SK-N-SH treated with all-trans-retinoic acid at 6 μM for 48 hours (cell line): ENCODE data around the gene NUDCD2.

Experiments used
- ATAC-seq: fragments of 200-7000 bp; cut with Tn5 transposase; 3 replicates; pipeline ENCODE4 v1.9.1; 2020; ENCODE audit warnings: mild to moderate bottlenecking, moderate library complexity
- ARNTL ChIP-seq: fragments of 450-650 bp; formaldehyde crosslinking; IDR thresholded peaks from 2 replicates; pipeline ENCODE4 v1.5.0; 2020; ENCODE audit warnings: low read depth, mild to moderate bottlenecking, moderate library complexity, borderline replicate concordance
- CSDC2 ChIP-seq: fragments of 250-450 bp; sonication (Bioruptor Pico); IDR thresholded peaks from 2 replicates; pipeline ENCODE4 v1.5.0; 2020; ENCODE audit warnings: mild to moderate bottlenecking, moderate library complexity
- ESRRG ChIP-seq: fragments of 250-450 bp; sonication (Bioruptor Pico); IDR thresholded peaks from 2 replicates; pipeline ENCODE4 v1.6.1; 2021; ENCODE audit warnings: mild to moderate bottlenecking
- GLIS3 ChIP-seq: fragments of 250-450 bp; sonication (Bioruptor Pico); IDR thresholded peaks from 2 replicates; pipeline ENCODE4 v1.5.0; 2020; ENCODE audit warnings: mild to moderate bottlenecking, moderate library complexity
- ISL1 ChIP-seq: fragments of 250-450 bp; sonication (Bioruptor Pico); IDR thresholded peaks from 2 replicates; pipeline ENCODE4 v2.1.2; 2022; ENCODE audit warnings: mild to moderate bottlenecking, moderate library complexity
- PATZ1 ChIP-seq: fragments of 250-450 bp; sonication (Bioruptor Pico); IDR thresholded peaks from 2 replicates; pipeline ENCODE4 v1.8.0; 2020; ENCODE audit warnings: mild to moderate bottlenecking, moderate library complexity, borderline replicate concordance
- PPARA ChIP-seq: fragments of 250-450 bp; sonication (Bioruptor Pico); IDR thresholded peaks from 2 replicates; pipeline ENCODE4 v1.5.0; 2020; ENCODE audit warnings: mild to moderate bottlenecking, borderline replicate concordance
- RARB ChIP-seq: fragments of 250-450 bp; sonication (Bioruptor Pico); IDR thresholded peaks from 2 replicates; pipeline ENCODE4 v1.8.0; 2021; ENCODE audit warnings: mild to moderate bottlenecking, moderate library complexity
- SNAI2 ChIP-seq: fragments of 250-450 bp; sonication (Bioruptor Pico); IDR thresholded peaks from 2 replicates; pipeline ENCODE4 v1.5.0; 2020; ENCODE audit warnings: mild to moderate bottlenecking, moderate library complexity
- TCF4 ChIP-seq: fragments of 250-450 bp; sonication (Bioruptor Pico); IDR thresholded peaks from 2 replicates; pipeline ENCODE4 v1.8.0; 2021; ENCODE audit warnings: mild to moderate bottlenecking, moderate library complexity, borderline replicate concordance
- TOX ChIP-seq: fragments of 250-450 bp; sonication (Bioruptor Pico); IDR thresholded peaks from 2 replicates; pipeline ENCODE4 v1.8.0; 2021; ENCODE audit warnings: mild to moderate bottlenecking, moderate library complexity, borderline replicate concordance
- ZC3H10 ChIP-seq: fragments of 250-450 bp; sonication (Bioruptor Pico); IDR thresholded peaks from 2 replicates; pipeline ENCODE4 v1.5.1; 2021; ENCODE audit warnings: mild to moderate bottlenecking, moderate library complexity
- ZFP30 ChIP-seq: fragments of 450-650 bp; formaldehyde crosslinking; IDR thresholded peaks from 2 replicates; pipeline ENCODE4 v1.5.0; 2022; ENCODE audit warnings: mild to moderate bottlenecking, moderate library complexity
- ZNF565 ChIP-seq: fragments of 450-650 bp; formaldehyde crosslinking; conservative IDR thresholded peaks from 2 replicates; pipeline ENCODE4 v1.5.0; 2020; ENCODE audit warnings: low read depth, mild to moderate bottlenecking, moderate library complexity
- ZNF70 ChIP-seq: fragments of 450-650 bp; formaldehyde crosslinking; IDR thresholded peaks from 2 replicates; pipeline ENCODE4 v1.5.0; 2020; ENCODE audit warnings: mild to moderate bottlenecking, moderate library complexity
- ZNF8 ChIP-seq: fragments of 450-650 bp; formaldehyde crosslinking; IDR thresholded peaks from 2 replicates; pipeline ENCODE4 v1.5.0; 2020; ENCODE audit warnings: mild to moderate bottlenecking, moderate library complexity
- TF ChIP-seq, protein P1 (sequence below): fragments of 250-450 bp; sonication (Bioruptor Pico); IDR thresholded peaks from 2 replicates; pipeline ENCODE4 v1.5.1; 2021; ENCODE audit warnings: mild to moderate bottlenecking, moderate library complexity
- TF ChIP-seq, protein P2 (sequence below): fragments of 250-450 bp; sonication (Bioruptor Pico); IDR thresholded peaks from 2 replicates; pipeline ENCODE4 v1.8.0; 2021; ENCODE audit warnings: low read depth, mild to moderate bottlenecking, moderate library complexity, borderline replicate concordance
- TF ChIP-seq, protein P3 (sequence below): fragments of 250-450 bp; sonication (Bioruptor Pico); IDR thresholded peaks from 2 replicates; pipeline ENCODE4 v1.5.0; 2020; ENCODE audit warnings: mild to moderate bottlenecking, moderate library complexity

Gene NUDCD2

DNA sequence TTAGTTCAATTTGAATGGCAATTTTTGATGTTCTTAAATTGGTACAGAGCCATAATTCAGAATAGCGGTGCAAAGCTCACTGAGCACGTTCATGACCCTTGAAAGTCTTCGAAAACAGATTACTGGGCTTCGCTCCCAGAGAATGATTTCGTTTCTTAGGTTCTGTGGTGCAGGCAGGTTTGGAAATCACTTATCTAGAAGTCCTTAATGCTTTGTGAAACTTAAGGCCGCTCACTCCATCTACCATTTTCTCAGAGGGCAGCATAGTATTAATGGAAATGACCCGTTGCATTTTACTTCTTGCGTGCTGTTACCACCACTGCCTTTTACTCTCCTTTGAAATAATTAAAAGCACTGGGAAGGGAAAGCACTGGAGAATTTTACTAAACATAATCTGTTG is 42.6 kb upstream of the NUDCD2 start:
- no peak for TF ChIP-seq TCF4
- TF ChIP-seq, protein P1, sequence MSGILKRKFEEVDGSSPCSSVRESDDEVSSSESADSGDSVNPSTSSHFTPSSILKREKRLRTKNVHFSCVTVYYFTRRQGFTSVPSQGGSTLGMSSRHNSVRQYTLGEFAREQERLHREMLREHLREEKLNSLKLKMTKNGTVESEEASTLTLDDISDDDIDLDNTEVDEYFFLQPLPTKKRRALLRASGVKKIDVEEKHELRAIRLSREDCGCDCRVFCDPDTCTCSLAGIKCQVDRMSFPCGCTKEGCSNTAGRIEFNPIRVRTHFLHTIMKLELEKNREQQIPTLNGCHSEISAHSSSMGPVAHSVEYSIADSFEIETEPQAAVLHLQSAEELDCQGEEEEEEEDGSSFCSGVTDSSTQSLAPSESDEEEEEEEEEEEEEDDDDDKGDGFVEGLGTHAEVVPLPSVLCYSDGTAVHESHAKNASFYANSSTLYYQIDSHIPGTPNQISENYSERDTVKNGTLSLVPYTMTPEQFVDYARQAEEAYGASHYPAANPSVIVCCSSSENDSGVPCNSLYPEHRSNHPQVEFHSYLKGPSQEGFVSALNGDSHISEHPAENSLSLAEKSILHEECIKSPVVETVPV (CRISPR knock-in tag) = no peak
- ATAC-seq = no peak

DNA sequence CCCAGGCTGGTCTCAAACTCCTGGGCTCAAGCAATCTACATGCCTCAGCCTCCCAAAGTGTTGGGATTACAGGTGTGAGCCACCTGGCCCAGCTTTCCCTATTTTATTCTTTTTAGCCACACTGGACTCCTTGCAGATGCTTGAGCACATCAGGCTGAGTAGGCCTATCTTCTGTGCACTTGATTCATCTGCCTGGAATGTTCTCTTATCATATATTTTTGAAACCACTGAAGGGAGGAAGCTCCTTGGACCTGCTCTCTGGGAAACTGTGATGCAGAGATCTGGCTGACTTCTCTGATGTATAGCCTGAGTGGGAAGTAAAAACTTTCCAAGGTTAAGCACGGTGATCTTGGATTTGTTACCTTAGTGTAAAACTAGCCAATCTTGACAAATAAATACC is 39.0 kb upstream of the NUDCD2 start:
- no peak for ATAC-seq
- TF ChIP-seq, protein P2, sequence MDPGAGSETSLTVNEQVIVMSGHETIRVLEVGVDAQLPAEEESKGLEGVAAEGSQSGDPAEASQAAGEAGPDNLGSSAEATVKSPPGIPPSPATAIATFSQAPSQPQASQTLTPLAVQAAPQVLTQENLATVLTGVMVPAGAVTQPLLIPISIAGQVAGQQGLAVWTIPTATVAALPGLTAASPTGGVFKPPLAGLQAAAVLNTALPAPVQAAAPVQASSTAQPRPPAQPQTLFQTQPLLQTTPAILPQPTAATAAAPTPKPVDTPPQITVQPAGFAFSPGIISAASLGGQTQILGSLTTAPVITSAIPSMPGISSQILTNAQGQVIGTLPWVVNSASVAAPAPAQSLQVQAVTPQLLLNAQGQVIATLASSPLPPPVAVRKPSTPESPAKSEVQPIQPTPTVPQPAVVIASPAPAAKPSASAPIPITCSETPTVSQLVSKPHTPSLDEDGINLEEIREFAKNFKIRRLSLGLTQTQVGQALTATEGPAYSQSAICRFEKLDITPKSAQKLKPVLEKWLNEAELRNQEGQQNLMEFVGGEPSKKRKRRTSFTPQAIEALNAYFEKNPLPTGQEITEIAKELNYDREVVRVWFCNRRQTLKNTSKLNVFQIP (CRISPR knock-in tag) = no peak
- TF ChIP-seq, protein P1 (CRISPR knock-in tag) = no peak
- TF ChIP-seq TOX (CRISPR knock-in tag) (no peak), ZFP30 (CRISPR knock-in tag) (no peak), ESRRG (CRISPR knock-in tag) (no peak), TCF4 (no peak), CSDC2 (no peak), ZC3H10 (CRISPR knock-in tag) (no peak), ZNF70 (no peak), ARNTL (no peak)

DNA sequence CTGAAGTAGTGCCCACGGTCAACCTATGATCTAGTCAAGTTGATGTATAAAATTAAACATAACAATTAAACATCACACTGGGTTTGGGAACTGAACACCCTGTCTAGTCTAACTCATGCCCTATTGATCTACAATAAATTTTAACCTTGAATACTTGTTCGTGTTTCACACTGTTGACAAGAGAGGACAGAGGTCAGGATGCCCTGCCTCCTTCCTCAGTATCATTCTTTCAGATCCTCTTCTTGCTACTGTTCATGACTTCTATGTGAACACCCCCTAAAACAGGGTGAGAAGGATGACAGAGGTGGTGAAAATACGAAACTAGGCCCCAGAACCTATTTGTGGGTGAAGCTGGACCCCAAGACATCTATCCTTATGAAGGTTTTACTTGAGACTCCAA is 37.4 kb upstream of the NUDCD2 start:
- ATAC-seq = no peak
- TF ChIP-seq ARNTL = no peak
- no peak for TF ChIP-seq ZNF565 (CRISPR knock-in tag)
- TF ChIP-seq, protein P2 (CRISPR knock-in tag) = no peak
- TF ChIP-seq ISL1 = no peak
- TF ChIP-seq GLIS3 (CRISPR knock-in tag) = no peak
- TF ChIP-seq, protein P1 (CRISPR knock-in tag) = no peak
- no peak for TF ChIP-seq ZFP30 (CRISPR knock-in tag)
- TF ChIP-seq PATZ1 (CRISPR knock-in tag) = no peak
- TF ChIP-seq PPARA (CRISPR knock-in tag) = no peak
- TF ChIP-seq ESRRG (CRISPR knock-in tag) = no peak
- TF ChIP-seq RARB (CRISPR knock-in tag) = no peak
- TF ChIP-seq ZC3H10 (CRISPR knock-in tag) = no peak
- TF ChIP-seq TOX (CRISPR knock-in tag) = no peak

- TF ChIP-seq CSDC2 (no peak), TOX (CRISPR knock-in tag) (no peak), SNAI2 (CRISPR knock-in tag) (no peak), TCF4 (no peak), ESRRG (CRISPR knock-in tag) (no peak), ZNF8 (no peak), PATZ1 (CRISPR knock-in tag) (no peak)
- TF ChIP-seq, protein P1 (CRISPR knock-in tag) = no peak
- TF ChIP-seq, protein P3, sequence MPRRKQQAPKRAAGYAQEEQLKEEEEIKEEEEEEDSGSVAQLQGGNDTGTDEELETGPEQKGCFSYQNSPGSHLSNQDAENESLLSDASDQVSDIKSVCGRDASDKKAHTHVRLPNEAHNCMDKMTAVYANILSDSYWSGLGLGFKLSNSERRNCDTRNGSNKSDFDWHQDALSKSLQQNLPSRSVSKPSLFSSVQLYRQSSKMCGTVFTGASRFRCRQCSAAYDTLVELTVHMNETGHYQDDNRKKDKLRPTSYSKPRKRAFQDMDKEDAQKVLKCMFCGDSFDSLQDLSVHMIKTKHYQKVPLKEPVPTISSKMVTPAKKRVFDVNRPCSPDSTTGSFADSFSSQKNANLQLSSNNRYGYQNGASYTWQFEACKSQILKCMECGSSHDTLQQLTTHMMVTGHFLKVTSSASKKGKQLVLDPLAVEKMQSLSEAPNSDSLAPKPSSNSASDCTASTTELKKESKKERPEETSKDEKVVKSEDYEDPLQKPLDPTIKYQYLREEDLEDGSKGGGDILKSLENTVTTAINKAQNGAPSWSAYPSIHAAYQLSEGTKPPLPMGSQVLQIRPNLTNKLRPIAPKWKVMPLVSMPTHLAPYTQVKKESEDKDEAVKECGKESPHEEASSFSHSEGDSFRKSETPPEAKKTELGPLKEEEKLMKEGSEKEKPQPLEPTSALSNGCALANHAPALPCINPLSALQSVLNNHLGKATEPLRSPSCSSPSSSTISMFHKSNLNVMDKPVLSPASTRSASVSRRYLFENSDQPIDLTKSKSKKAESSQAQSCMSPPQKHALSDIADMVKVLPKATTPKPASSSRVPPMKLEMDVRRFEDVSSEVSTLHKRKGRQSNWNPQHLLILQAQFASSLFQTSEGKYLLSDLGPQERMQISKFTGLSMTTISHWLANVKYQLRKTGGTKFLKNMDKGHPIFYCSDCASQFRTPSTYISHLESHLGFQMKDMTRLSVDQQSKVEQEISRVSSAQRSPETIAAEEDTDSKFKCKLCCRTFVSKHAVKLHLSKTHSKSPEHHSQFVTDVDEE = no peak
- ATAC-seq = no peak
Observed at GRCh38 chr5:163496286-163496685, 36.4 kb upstream of the NUDCD2 start.
